Jurkat, Clone E6-1 (cell line): ENCODE results near the gene HS6ST3.
"Not testable (repeated sequence)": the region's sequence is repeated elsewhere in the genome, so short reads cannot be mapped to it uniquely, and the experiment has no call there.

Source experiments
- DNase-seq: peaks from one replicate; pipeline ENCODE4 v3.0.0-alpha.2; 2011; ENCODE audit warnings: low read depth, low spot score
- H3K4me3 ChIP-seq: 2 replicates; pipeline ENCODE4 v1.5.1; 2011; ENCODE audit warnings: mild to moderate bottlenecking, low read length, control low read depth, moderate library complexity

Gene HS6ST3

DNA sequence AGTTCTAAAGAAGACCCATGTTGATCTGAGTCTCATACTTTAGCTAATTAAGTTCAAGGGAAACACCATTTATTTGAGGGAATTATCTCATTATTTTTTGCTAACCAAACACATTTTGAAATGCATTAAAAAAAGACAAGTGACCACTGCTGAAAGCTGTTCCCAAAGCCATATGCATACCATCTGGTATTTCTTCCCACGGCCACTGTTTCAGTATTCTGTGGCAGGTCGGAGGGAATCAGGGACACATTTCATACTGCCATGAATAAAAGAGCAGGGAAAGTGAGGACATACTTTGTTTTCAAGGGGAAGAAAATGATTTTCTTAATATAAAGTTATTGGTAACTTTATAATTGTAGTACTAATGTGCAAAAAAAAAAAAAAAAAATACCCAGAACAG lies 401.2 kb downstream of the HS6ST3 start:
- DNase-seq: no peak
- H3K4me3 ChIP-seq: no peak overlapping the region

- H3K4me3 ChIP-seq: no peak overlapping the region
- no peak for DNase-seq
These were observed 402.9 kb downstream of the HS6ST3 start for GRCh38 chr13:96492766-96493165.

- H3K4me3 ChIP-seq: no peak overlapping the region
- DNase-seq: no peak
These were observed 409.7 kb downstream of the HS6ST3 start for GRCh38 chr13:96499656-96500055.

- no peak overlapping the region for H3K4me3 ChIP-seq
- DNase-seq: no peak
These were observed 411.0 kb downstream of the HS6ST3 start for GRCh38 chr13:96500953-96501352.

GRCh38 chr13:96503481-96503880 lies 413.6 kb downstream of the HS6ST3 start:
- no peak overlapping the region for H3K4me3 ChIP-seq
- DNase-seq: no peak

- DNase-seq: no peak
- H3K4me3 ChIP-seq: no peak overlapping the region
These were observed 421.7 kb downstream of the HS6ST3 start for GRCh38 chr13:96511587-96511986.

- no peak overlapping the region for H3K4me3 ChIP-seq
- no peak for DNase-seq
These were observed 429.5 kb downstream of the HS6ST3 start for GRCh38 chr13:96519380-96519779.

- not testable (repeated sequence) for H3K4me3 ChIP-seq, DNase-seq
These were observed 434.6 kb downstream of the HS6ST3 start for GRCh38 chr13:96524398-96525020.

- DNase-seq: no peak
- no peak overlapping the region for H3K4me3 ChIP-seq
These were observed 435.8 kb downstream of the HS6ST3 start for GRCh38 chr13:96525715-96526114.

DNA sequence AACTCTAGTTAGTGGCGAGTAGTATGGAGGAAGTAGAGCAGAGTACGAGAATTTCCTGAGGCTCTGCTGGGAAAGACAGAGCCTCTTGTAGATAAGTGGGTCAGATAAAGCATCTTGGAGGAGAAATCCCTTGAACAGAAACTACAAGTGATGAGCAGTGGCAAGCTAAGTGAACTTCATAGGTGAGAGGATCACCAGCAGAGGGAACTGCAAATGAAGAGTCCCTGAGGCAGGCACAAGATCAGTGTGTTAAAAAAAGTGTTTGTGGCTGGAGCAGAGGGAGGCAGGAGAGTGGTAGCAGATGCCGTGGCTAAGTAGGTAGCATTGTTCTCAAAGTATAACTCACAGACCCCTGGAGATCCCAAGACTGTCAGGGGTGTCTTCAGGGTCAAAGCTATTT lies 437.6 kb downstream of the HS6ST3 start:
- no peak for DNase-seq
- H3K4me3 ChIP-seq: no peak overlapping the region

GRCh38 chr13:96532804-96533203 lies 442.9 kb downstream of the HS6ST3 start:
- DNase-seq: no peak

DNA sequence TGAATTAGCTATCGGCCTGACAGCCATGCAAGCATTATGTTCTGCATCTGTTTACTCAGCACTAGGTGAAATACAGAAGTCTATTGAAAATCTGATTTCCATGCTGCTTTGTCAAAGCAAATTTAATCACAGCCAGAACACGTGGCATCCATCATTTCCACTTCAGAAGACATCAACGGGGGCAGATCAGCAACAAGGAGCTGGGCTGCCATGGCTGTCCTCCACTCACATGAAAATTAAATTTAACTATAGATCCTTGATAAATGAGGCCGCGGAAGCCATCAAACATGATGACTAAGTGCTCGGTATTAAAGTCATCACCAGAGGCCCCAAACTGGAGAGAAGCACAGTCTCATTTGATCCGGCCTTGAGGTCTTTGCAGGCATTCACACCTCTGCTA lies 443.5 kb downstream of the HS6ST3 start:
- no peak for DNase-seq
- no peak overlapping the region for H3K4me3 ChIP-seq

More at GRCh38 chr13:96532804-96533203, 442.9 kb downstream of the HS6ST3 start:
- no peak overlapping the region for H3K4me3 ChIP-seq

- H3K4me3 ChIP-seq: no peak overlapping the region
- no peak for DNase-seq
These were observed 449.9 kb downstream of the HS6ST3 start for GRCh38 chr13:96539791-96540190.

DNA sequence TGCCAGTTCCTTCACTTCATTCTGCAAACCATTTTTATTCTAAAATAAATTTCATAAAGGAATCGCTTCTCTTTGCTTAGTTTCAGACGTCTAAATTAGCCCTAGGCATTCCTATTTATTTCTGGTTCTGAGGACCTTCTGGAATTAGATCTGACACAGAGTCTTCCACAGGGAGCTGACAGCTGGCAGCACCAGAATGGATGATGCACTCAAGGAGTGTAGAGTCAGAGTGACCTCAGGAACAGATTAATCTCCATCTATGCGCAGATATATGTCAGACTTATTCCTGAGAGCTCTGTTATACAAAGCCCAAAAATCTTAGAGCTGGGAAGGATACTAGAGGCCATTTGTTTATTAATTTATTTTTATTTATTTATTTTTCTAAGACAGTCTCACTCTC lies 450.8 kb downstream of the HS6ST3 start:
- DNase-seq: no peak
- H3K4me3 ChIP-seq: no peak overlapping the region

DNA sequence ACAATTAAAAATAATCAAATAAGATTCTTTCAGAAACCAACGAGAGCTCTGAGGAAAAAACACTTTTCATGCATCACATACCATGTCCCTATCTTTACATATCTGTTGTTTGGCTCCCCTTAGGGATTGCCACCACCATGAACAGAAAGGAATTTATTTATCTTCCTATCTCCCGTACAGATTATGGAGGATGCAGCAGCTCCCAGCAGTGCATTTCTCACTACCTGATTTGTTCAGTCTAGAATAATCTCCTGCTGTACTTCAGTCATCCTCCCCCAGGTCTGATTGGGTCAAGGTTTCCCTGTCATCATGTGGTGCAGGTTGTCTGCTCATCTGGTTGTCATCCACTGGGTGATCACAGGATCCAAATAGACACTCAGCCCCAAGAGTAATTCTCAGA lies 453.1 kb downstream of the HS6ST3 start:
- DNase-seq: no peak
- no peak overlapping the region for H3K4me3 ChIP-seq

- no peak overlapping the region for H3K4me3 ChIP-seq
- DNase-seq: no peak
These were observed 455.1 kb downstream of the HS6ST3 start for GRCh38 chr13:96544957-96545356.

DNA sequence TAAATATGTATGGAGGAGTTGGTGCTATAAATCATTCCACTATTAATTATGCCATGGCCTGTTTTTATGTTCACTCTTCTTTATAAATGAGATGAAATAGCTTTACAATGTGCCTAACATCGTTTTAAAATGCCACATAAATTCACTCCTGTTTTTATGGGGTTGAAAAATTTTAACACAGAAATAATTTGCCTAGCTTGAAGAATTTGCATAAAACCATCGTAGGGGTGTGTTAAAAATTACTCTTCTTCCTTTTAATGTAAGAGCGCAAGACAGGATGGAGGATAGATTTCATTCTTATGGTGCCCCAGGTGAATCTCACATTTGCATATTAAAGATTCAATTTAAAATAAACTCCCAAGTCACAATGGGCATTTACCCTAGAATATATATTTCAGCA lies 456.6 kb downstream of the HS6ST3 start:
- no peak overlapping the region for H3K4me3 ChIP-seq
- no peak for DNase-seq

- H3K4me3 ChIP-seq: no peak overlapping the region
- no peak for DNase-seq
These were observed 461.6 kb downstream of the HS6ST3 start for GRCh38 chr13:96551546-96551945.

DNA sequence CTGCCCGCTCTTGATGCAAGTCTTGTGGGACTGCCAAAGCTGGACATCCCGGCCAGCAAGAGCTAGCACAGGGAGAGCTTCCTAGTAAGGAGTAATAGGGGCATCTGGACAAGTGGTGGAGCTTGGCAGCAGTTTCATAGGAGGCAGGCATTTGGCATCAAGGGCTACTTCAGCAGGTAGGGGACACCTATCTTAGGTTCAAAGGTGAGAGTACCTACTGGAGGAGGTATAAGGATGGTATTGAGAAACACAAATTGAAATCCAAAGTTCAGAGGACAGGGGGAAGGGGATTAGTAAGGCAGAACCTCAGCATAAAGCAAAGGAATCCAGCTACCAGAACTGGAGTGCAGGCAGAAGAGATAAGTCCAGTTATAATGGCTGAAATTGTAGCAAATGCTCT lies 462.7 kb downstream of the HS6ST3 start:
- H3K4me3 ChIP-seq: no peak overlapping the region
- DNase-seq: no peak

DNA sequence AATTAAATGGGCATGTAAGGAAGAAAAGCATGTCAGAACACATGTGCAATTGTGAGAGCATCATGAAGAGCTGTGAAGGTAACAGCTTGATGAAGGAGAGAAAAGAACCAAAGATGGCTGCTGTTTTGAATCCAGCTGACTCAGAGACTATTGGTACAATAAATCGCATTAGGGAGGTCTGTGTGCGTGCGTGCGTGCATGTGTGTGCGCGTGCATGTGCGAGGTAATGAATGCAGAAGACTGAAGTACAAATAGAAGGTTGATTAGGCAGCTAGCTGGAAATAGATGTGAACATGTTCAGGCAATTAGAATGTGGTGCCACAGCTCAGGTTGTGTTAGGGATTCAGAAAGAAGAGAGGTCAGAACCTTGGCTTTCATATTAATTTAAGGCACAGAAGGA lies 463.9 kb downstream of the HS6ST3 start:
- DNase-seq: no peak
- H3K4me3 ChIP-seq: no peak overlapping the region

GRCh38 chr13:96573563-96573962 lies 483.7 kb downstream of the HS6ST3 start:
- DNase-seq: no peak
- no peak overlapping the region for H3K4me3 ChIP-seq
